GM19239 (cell line): ENCODE data around the gene GABARAPL2.
"Not testable (repeated sequence)": the region's sequence is repeated elsewhere in the genome, so short reads cannot be mapped to it uniquely, and the experiment has no call there.

ENCODE experiments used
- DNase-seq: peaks from one replicate; pipeline ENCODE4 v3.0.0; 2011; ENCODE audit warnings: low spot score; ENCODE audit not compliant: insufficient read length
- FAIRE-seq: peaks from 2 replicates; lab custom pipeline; 2011; peaks lifted over from hg19 to GRCh38; lab: Jason Lieb, UNC

GABARAPL2 gene, protein sequence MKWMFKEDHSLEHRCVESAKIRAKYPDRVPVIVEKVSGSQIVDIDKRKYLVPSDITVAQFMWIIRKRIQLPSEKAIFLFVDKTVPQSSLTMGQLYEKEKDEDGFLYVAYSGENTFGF

DNA sequence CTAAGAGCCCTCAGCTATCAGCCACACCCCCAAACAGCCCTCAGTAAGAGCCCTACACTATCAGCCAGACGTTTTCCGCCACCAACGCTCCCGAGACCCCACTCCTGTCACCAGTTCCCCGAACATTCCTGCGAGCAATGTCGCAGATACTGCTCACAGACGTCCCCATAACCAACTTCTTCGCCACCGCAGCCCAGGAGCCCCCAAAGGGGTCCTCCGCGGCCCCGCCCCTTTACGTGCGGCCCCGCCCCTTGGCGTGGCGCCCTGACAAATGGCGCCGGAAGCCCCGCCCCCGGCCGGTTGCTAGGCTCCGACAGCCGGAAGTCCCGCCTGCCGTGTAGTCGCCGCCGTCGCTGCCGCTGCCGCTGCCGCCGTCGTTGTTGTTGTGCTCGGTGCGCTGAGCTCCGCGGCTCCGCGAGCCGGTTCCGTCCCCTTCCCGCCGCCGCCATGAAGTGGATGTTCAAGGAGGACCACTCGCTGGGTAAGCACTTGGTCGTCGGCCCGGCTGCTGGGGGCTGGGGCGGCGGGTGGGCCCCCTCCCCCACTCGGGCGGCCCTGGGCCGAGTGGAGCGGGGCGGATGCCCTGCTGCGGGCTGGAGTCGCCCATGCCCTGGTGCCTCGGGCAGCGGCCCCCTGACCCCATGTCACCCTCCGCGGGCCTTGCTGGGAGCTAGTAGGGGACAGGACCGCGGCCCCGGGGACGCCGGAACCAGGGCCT lies at the start of gene GABARAPL2:
GABARAPL2 (plus strand) TSS at position 340 of the 718 bp plus-strand sequence; CDS start at position 448, 108 bp downstream.
- peak; percentile 77 for FAIRE-seq
- peak; percentile 76 for DNase-seq

DNA sequence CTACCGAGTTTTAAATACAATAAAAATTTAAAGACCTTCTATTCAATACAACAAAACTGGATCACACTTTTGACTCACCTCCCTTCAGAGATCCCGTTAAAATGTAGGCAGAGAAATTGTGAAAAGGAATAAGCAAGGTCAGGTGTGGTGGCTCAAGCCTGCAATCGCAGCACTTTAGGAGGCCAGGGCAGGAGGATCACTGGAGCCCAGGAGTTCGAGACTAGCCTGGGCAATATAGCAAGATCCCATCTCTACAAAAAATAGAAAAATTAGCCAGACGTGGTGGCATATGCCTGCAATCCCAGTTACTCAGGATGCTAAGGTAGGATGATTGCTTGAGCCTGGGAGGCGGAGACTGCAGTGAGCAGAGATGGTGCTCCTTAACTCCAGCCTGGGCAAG lies 47.0 kb upstream of the GABARAPL2 start:
- DNase-seq, result no peak
- FAIRE-seq, result no peak

DNA sequence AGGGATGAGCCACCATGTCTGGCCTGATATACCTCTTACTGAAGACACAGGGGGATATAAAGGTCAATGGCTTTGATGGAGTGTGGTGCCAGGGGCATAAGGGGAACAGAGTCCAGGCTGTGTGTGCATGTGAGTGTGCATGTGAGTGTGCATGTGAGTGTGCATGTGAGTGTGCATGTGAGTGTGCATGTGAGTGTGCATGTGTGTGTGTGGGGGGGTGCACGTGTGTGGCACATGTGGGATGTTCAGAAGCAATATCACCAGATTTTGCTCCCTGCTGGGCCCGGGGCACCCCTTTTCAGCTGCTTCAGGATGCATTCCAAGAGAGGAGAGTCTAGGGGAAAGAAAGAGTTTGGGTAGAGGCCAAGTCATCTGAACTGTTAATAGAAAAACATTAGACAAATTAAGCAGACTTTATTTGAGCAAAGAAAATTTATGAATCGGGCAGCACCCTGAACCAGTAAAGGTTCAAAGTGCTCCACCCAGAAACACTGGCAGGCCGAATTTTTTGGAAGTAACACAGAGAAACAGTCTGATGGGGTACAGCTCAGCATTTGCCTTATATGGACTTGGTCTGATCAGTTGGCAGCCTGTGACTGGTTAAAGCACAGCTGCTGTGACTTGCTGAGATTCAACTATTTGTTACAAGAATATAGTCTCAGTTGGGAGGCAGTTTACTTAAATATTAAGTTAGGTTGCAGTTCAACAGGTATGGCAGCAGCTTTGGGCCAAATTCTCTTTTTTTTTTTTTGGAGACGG lies 40.0 kb upstream of the GABARAPL2 start:
- FAIRE-seq (peak; percentile 26), DNase-seq (no peak)

DNA sequence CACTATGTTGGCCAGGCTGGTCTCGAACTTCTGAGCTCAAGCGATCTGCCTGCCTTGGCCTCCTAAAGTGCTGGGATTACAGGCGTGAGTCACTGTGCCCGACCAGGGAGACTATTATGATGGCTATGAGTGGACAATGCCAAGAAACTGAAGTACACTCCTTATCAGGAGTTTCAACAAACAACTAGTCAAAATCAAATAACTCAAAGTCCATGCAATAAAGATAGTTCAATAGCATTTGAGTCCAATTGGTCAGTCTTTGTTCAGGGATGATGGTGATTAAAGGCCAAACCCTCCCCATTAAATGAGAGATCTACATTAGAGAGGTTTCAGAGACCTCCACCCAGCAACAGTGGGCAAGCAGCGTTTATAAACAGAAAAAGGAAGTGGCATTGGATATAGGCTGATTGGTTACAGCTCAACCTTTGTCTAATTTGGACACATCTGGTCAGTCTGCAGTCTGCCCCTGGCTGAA lies 38.3 kb upstream of the GABARAPL2 start:
- FAIRE-seq (no peak), DNase-seq (no peak)

DNA sequence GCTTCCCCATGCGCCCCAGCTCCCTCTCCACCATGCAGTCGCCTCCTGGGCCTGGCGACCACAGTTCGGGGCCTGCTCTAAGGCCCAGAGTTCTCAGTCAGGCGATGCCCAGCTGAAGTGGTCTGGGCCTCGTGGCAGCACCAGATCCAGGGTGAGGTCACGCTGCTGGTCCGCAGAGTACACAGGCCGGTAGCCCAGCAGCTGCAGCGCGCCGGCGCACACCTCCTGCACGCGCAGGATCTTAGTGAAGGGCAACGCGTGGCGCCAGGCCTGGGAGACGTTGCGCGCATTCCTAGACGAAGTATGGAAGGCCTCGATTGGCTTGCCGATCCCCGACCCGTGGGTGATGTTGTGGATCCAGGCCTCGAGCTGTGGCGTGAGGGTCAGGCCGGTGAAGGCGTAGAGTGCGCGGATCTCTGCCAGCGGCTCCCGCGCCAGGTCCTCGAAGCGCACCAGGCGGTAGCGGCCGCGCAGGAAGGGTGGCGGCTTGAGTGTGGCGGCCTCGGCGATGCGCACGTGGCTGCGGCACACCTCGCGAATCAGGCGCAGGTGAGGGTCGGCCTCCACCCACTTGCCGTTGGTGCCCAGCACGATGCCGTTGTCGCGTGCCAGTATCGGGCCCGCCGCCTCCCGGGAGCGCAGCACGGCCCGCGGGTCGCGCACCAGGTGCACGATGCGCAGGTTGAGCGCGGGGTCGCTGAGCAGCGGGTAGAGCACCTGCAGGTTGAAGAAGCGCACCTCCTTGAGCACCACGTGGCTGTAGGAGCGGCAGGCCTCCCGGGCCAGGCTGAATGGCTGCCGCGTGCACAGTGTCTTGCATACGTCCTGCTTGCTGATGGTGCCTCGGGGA lies 36.9 kb upstream of the GABARAPL2 start:
- no peak for FAIRE-seq
- DNase-seq, result no peak

DNA sequence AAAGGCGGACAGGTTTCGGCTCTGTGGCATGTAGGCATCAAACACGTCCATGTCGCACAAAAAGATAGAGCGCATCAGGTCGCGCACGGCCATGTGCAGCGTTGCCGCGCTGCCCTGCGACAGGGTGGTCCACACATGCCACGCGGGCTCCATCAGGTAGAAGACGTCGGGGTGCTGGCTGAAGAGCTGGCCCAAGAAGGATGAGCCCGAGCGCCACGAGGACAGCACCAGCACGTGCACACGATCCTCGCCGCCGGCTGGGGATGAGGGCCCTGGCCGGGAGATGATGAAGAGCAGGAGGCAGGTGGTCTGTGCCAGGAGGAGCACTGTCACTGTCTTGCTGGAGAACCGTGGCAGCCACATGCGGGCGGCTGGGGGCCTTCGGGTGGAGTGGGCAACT lies 36.2 kb upstream of the GABARAPL2 start:
- FAIRE-seq (no peak), DNase-seq (no peak)

DNA sequence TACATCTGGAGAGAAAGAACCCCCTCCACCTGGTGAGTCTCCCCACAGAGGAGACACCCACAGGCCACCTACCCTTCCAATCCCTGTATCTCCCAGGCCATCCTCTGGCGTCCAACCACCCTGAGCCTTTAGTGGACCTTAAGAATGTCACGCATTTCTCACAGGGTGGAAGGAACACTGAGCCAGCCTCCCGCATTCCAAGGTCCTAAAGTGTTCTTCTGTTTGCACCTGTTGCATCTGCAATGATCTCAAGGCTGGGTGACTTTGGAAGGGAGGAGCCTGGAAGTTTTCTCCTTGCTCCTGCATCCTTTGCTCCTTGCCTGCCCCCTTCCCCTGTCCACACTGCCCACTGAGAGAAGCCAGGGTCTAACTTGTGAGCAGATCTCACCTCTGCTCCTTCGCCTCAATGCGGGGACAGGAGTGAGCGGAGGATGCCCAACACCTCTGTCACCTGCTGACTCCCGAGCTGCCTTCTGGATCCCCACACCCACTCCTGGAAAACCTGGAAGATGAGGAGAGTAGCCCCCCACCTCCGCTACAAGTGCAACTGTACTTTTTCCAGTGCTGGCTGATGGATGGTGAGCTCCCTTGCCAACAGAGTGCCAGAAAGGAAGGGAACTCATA lies 33.9 kb upstream of the GABARAPL2 start:
- FAIRE-seq, result no peak
- DNase-seq, result no peak

DNA sequence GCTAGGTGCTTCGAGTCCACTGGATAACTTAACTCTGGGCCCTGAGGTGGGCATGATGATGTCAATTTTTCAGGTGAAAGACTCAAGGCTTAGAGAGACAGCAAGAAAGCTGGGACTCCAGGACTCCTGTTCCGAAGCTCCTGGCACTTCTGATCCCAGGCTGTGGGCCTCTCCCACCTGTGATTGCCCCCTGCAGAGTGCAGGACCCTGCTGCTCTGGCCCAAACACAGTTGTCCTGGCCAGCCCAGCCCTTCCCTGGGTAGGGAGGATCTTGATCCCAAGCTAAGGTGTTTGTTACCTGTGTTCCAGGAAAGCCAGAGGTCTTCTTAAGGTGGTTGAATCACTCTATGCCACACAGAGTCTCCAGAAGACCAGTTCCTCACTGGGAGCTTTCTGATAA lies 33.4 kb upstream of the GABARAPL2 start:
- DNase-seq (no peak), FAIRE-seq (no peak)

DNA sequence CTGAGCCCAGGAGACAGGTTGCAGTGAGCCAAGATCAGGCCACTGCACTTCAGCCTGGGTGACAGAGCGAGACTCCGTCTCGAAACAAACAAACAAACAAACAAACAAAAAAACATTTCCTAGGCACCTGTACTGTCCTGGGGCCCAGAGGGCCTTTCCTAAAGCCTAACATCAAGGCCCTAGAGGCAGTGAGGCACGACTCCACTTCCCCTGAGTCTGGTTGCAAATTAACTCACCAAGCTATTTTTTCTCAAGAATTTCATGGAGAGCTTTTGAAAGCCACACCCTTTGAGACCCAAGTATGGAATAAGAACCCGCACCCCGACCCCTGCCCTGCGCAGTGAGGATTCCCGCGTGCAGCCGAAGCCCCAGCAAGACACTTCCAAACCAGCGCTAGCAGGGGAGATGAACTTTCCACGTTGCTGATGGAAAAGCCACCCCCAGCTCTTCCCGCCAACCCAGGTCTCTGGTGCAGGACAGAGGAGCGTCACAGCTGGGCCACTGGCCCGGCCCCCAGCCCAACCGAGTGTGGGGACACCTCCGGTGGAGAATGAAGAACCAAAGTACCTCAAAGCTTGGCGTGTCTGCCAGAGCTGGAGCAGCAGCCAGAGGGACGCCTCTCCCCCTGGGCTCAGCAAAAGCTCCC lies 31.5 kb upstream of the GABARAPL2 start:
- no peak for FAIRE-seq
- DNase-seq, result no peak

DNA sequence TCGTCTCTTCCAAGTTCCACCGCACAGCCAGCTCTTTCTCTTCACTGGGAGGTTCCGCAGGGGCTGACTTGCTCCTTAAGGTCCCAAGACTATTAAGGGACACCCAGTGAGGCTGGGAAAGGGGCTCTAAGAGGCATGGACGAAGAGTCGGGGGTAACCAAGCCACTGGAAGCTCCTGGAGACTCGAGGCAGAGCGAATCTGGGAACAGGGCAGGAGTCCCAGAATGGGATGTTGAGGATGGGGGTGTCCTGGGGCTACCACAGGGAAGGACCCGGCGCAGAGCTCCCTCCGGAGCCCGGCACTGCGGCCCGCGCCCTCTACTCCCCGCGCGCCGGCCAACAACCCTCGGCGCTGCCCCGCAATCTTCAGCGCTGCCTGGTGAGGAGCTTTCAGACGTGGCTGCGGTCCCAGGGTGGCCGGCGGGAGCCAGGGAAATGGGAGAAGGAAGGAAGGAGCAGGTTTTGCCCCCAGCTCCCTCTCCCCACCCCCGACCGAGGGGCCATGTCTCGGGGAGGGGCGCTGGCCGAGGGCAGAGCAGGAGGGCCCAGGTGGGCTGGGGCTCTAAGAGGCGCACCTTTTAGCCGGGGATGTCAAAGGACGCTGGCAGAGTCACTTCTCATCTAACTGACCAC lies 30.9 kb upstream of the GABARAPL2 start:
- FAIRE-seq (no peak), DNase-seq (no peak)

DNA sequence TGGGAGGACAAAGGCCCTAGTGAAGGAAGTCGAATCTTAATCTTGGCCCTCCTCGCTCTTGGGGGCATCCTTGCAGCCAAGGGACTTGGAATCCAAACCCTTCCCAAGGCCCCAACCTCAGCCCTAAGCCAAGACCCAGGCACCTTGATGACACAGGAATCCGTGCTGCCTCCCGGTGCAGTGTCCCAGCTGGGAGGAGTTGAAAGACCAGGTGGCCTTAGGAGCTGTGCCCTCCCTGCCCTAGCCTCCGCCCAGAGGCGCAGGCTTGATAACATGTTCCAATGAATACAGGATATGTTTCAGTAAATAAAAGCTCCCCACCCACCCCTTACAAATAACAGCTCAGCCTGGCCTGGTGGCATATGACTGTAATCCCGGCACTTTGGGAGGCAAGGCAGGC lies 30.3 kb upstream of the GABARAPL2 start, which contains the start of gene CHST5:
CHST5 (minus strand) TSS at position 208 of the 400 bp plus-strand sequence. CDS start 5,724 bp downstream, outside the sequence.
- no peak for FAIRE-seq
- no peak for DNase-seq

DNA sequence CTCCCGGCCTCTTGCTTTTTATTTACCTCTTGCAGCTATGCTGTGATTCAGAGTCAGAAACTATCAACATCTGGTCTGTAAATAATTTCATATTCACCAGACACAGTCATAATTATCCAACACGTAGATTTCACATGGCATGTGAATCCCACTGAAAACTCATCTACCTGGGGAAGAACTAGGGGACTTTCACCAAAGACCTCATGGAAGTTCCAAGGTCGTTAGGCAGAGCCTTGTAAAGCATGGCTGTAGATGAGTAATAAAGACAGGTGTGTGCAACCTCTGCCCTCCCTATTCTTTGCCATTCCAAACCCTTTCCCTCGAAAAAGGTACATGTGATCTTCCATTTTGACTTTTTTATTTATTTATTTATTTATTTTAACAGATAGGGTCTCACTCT lies 28.4 kb upstream of the GABARAPL2 start:
- FAIRE-seq (no peak), DNase-seq (no peak)

DNA sequence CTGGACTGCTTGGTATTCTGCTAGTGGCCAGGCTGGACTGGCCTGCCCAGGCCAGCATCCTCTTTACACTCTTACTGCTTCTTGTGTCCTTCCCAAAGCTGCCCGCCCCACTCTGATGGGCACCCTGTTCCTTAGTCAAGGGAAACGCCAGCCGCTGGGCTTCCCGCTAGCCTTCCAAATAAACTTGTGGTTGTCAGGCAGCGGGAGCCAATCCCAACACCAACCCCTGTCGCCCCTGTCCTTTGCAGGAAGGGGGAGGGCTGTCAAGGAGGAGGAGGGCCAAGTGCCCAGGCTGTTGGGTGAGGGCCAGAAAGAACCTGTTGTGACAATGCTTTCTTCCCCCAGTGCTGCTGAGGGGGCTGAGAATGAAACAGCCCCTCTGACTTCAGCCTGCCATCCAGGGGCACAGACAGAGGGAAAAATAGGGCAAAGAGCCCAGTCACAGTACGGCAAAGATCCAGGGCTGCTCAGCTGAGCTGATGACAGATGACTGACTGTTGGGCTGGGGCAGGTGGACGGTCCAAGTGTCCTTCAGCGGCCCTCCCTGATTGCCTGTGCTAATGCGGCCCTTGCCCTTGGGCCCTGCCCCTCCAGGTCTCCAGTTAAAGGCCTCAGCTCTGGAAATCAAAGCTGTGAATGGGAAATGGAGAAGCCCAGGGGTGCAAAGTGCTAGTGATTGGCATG lies 27.2 kb upstream of the GABARAPL2 start:
- DNase-seq, FAIRE-seq: not testable (repeated sequence)

DNA sequence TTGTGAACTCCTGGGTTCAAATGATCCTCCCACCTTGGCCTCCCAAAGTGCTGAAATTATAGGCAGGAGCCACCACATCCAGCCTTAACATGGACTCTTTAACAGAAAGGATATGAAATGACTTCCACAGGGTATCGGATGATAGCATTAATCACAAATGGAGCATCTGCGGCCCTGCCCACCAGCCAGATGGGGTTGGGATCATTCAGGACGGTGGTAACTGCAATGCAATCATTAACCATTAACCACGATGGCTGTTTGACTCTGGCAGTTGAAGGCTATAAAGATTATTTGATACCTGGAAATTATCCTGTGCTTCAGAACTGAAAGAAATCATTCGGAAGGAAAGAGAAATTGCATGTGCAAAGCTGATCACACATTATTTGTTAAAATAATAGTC lies 24.9 kb upstream of the GABARAPL2 start:
- DNase-seq (no peak), FAIRE-seq (no peak)

DNA sequence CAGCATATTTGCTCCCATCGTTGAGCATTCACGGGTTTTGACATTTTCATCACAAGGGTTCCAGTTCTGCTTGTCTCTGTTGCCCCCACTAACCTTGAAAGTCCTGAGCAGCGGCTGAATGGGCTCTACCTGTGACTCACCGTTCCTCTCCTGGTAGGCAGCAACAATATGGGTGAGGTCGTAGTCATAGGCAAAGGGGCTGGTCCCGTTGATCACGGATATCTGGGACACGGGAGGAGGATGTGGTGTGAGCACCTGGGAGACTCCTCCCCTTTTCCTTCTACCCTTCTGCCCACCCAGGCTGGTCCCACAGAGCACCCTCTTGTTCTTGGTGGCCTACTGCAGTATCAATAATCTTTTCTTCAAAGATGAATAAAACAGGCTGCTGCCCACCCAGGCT lies 23.7 kb upstream of the GABARAPL2 start:
- DNase-seq, FAIRE-seq: not testable (repeated sequence)

DNA sequence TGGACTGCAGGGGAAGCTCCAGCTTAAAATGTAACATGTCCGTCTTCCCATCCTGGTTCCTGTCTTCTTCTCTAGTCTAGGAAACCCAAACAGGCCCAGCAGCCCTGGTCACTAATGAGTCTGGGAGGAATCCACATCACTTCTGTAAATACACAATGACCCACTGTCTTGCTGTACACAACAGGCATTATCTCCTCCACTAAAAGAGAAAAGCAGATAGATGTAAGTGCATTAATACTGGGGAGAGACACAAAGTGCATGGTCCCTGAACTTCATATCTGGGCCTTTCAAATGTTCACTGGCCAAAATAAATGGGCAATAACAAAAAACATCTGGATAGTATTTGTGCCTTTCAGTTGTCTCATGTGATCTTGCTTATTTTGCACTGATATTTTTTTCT lies 20.3 kb upstream of the GABARAPL2 start:
- FAIRE-seq, DNase-seq: not testable (repeated sequence)

DNA sequence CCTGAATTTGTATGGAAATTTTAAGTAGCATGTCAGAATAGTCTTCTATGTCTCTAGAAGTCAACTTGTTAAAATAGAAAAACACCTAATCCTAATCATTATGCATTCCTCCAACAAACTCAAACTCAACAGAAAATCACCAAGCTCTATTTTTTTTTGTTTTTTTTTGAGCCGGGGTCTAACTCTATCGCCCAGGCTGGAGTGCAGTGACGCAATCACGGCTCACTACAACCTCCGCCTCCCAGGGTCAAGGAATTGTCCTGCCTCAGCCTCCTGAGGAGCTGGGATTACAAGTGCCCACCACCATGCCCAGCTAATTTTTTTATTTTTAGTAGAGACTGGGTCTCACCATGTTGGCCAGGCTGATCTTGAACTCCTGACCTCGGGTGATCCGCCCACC lies 19.9 kb upstream of the GABARAPL2 start:
- FAIRE-seq (no peak), DNase-seq (no peak)

DNA sequence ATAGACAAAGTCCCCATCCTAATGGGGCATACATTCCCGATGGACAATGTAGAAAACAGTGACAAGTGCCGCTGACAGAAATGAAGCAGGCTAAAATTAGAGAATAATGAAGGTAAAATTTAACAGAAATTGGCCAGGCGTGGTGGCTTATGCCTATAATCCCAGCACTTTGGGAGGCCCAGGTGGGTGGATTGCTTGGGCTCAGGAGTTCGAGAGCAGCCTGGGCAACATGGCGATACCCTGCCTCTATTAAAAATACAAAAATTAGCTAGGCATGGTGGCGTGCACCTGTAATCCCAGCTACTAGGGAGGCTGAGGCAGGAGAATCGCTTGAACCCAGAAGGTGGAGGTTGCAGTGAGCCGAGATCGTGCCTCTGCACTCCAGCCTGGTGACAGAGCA lies 17.7 kb upstream of the GABARAPL2 start:
- not testable (repeated sequence) for FAIRE-seq, DNase-seq
